A673 (cell line): ENCODE results near the gene MAPK9.

Experiments
- CTCF ChIP-seq: fragments of 300-800, 200-600 bp; sonication (generic); conservative IDR thresholded peaks from 2 replicates; pipeline ENCODE4 v1.5.1; 2017; ENCODE audit warnings: low read depth, mild to moderate bottlenecking, antibody characterized with exemption, low read length, moderate library complexity, mixed read lengths
- EZH2 ChIP-seq: fragments of 200-600 bp; sonication (generic); IDR thresholded peaks from 2 replicates; pipeline ENCODE4 v1.6.1; 2017; ENCODE audit warnings: borderline replicate concordance, low read depth, mild to moderate bottlenecking, mixed read lengths, antibody characterized with exemption, low read length; ENCODE audit not compliant: poor library complexity, severe bottlenecking

- no peak for TF ChIP-seq CTCF
- no peak for TF ChIP-seq EZH2
Observed at GRCh38 chr5:180289966-180290365, 1.9 kb downstream of the MAPK9 start.
